Vagina (tissue), 2 donors: ENCODE measurements around the gene C3.

Experiments used
- POLR2A ChIP-seq, 2 donors: fragments of 450-650 bp; IDR thresholded peaks; one replicate each; pipeline ENCODE4 v1.6.1; 2017; ENCODE audit warnings: antibody characterized with exemption in 2 of 2, mild to moderate bottlenecking in 2 of 2, moderate library complexity in 2 of 2
- POLR2AphosphoS5 ChIP-seq, 2 donors: sonication (generic); formaldehyde crosslinking; IDR thresholded peaks; one replicate each; pipeline ENCODE4 v1.9.0; 2017; ENCODE audit warnings: antibody characterized with exemption in 2 of 2, mild to moderate bottlenecking in 2 of 2, low read depth in 1 of 2; ENCODE audit not compliant: insufficient read depth in 1 of 2
- TF ChIP-seq, protein P1 (sequence below), 3 experiments: fragments of 450-650 bp in 2 of 3; fragments of 200-600 bp in 1 of 3; sonication (generic) in 1 of 3; IDR thresholded peaks; one replicate each; pipeline ENCODE4 v1.5.1; 2017 to 2019; ENCODE audit warnings: antibody characterized with exemption in 3 of 3, mild to moderate bottlenecking in 2 of 3, moderate library complexity in 2 of 3

DNA sequence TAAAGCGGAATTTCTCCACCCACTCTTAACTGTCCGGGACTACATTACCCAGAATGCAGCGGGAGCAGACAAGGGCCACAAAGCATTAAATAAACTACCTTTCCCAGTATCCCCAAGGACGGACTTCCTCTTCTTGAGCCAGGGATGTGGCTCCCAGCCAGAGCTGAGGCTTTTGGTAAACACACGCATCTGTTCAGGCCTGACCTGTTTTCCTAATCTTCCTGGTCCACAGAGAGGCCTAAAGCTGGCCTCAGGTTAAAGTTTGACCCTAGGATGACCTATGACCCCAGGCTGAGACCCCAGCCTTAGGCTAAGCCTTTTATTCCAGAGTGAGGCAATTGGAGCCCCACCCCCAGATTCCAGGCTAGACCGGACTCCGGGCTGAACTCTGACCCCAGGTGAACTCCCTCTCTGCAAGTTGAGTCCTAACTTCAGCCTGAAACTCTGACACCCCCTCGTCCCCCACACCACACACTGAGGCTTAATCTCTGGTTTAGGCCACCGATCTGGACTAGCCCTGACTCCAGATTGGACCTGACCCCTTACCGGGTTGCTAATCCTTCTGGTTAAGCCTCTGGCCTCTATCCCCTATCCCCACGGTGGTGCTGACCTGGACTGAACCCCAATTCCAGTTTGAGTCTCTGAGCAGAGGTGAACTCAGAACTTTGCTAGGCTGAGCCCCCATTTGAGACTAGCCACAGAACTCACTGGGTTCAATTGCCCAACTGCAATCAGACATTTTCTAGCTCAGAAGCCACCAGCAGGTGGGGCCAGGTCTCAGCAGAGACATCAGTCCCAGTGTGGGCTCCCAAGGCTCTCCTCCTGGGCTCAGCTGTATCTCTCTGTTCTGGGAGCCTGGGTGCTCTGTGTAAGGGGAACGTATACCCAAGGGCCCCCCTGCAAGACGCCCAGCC, 17.7 kb upstream of the C3 start:
- TF ChIP-seq POLR2A (IDR thresholded peaks at IDR 0.05) (no peak), POLR2AphosphoS5 (IDR thresholded peaks at IDR 0.05; ENCODE audit: insufficient read depth in 1 of 2, low read depth in 1 of 2) (peak in 1 of 2 donors; percentile 100)
- TF ChIP-seq, protein P1, sequence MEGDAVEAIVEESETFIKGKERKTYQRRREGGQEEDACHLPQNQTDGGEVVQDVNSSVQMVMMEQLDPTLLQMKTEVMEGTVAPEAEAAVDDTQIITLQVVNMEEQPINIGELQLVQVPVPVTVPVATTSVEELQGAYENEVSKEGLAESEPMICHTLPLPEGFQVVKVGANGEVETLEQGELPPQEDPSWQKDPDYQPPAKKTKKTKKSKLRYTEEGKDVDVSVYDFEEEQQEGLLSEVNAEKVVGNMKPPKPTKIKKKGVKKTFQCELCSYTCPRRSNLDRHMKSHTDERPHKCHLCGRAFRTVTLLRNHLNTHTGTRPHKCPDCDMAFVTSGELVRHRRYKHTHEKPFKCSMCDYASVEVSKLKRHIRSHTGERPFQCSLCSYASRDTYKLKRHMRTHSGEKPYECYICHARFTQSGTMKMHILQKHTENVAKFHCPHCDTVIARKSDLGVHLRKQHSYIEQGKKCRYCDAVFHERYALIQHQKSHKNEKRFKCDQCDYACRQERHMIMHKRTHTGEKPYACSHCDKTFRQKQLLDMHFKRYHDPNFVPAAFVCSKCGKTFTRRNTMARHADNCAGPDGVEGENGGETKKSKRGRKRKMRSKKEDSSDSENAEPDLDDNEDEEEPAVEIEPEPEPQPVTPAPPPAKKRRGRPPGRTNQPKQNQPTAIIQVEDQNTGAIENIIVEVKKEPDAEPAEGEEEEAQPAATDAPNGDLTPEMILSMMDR (IDR thresholded peaks at IDR 0.05), result peak; percentile 30 to 63 (median 33)
